C4-2B (cell line): ENCODE data around the gene TWIST2.

Source experiments
- H3K27ac ChIP-seq: fragments of 450-650 bp; 2 replicates; pipeline ENCODE4 v1.5.1; 2017
- CTCF ChIP-seq: fragments of 450-650 bp; conservative IDR thresholded peaks from 2 replicates; pipeline ENCODE4 v1.5.1; 2017; ENCODE audit warnings: mild to moderate bottlenecking
- ZFX ChIP-seq: fragments of 450-650 bp; IDR thresholded peaks from 2 replicates; pipeline ENCODE4 v1.6.1; 2017

The TWIST2 gene

DNA sequence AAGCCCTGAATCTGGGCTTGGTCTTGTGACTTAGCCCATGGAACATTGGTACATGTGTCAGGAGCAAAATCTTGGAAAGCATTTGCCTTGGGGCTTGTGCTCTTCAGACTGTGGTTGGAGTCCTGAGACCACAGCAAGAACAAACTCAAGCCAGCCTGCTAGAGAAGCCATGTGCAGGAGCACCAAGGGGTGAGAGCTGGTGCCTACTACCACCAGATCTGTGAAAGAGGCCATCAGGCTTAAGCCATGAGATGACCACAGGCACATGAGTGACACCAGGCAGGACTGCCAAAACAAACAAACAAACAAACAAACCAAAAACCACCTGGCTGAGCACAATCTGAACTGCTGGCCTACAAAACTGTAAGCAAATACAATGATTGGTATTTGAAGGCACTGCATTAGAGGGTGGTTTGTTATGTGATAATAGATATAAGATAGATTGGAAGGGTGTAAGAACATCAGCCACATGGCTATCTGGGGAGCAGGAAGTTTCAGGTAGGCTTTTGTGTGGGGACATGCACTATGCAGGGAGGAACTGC lies 9.0 kb upstream of the TWIST2 start:
- no peak overlapping the region for H3K27ac ChIP-seq
- no peak for TF ChIP-seq ZFX

DNA sequence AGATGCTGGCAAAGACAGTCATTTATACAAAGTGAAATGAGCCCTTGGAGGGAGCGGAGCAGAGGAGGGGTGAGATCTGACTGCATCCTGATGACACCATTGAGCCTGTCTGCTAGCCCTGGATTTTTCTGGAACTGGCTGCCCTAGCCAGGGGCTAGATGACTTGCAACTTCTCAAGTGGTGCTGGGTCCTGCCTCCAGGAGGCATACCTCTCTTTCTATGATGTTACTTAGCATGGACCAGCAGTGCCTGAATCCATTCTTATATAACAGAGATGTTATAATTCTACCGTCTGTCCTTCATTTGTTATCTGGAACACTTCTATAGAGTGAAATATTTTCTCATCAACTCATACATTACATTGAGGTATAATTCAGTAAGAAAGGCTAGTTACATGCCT lies 8.5 kb upstream of the TWIST2 start:
- H3K27ac ChIP-seq, result no peak overlapping the region
- no peak for TF ChIP-seq ZFX
- no peak for TF ChIP-seq CTCF

DNA sequence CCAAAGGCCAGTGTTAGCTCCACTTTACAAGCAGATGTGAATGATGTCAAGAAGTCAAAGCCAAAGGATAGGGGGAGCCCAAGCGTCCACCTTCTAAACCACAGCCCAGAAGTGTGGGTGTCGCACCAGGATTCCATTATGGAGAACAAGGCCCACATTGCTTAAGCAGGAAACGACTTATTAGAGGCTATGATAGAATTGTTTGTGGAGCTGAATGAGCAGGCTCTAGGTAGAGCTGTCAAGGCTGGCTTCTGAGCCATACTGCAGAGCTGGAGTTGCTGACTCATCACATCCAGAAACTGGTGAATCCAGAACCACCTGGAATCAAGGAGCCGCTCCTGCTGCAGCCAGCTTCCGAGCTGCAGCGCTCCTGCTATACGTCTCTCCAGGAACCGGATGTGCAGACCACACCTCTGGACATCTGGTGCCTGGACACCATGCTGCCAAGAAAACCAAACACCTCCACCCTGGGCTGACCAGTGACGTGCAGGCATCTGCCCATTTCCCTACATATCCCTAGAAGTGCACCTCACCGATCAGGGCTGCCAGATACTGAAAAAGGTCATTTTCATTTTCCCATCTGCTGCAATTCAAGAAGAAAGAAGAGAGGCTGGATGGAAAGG lies 6.2 kb upstream of the TWIST2 start:
- H3K27ac ChIP-seq, result no peak overlapping the region; the same call in 1 of the 2 replicates
- TF ChIP-seq CTCF (no peak), ZFX (no peak)

DNA sequence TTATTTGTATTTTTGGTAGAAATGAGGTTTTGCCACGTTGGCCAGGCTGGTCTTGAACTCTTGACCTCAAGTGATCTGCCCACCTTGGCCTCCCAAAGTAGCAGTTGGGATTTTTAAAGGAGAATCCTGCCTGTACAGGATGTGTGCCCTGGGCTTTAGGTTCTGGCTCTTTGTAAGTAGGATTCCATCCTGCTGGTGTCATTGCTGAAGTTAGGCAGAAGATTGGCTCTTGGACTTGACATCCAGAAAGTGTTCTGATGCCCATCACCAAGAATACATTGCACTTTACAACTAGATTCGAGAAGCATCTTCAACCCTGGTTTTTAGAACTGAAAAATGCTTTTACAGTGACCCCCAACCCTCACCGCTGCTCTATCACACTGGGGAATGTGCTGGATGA lies 4.4 kb upstream of the TWIST2 start:
- no peak overlapping the region for H3K27ac ChIP-seq
- TF ChIP-seq CTCF (no peak), ZFX (no peak)

DNA sequence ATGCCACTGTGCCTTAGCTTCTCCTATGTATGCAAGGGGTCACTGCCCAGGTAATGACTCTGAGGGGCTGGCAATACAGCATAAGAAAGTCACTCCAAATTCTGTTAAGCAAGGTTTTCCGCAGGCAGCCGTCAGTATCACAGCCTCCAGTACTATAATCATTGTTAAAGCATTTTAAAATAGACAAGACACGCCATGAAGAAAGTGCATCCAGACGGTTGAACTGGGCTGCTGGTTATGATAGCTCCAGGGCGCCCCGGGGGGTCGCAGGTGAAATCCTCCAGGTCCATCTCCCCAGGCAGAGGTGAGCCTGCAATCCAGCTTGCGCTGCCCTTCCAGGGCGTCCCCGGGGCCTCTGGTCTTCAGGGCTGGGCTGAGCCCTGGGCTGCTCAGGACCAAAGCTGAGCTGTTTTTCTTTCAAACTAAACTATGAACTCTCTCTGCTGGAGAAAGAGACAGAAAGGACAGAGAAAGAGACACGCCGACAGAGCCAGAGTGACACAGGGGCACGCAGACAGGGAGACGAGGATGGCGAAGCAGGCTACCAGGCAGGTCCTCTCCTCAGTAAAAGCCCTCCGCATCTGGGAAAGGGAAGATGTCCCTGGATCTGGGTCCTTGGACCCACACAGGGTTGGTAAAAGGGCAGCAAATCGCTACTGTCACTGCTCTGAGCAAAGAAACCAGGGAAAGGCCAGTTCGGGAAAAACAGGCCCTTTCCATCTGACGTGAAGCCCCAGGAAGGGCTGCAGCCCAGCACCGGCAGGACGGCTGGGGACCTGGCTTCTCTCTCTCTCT lies 2.1 kb upstream of the TWIST2 start:
- TF ChIP-seq CTCF (no peak), ZFX (no peak)
- no peak overlapping the region for H3K27ac ChIP-seq

DNA sequence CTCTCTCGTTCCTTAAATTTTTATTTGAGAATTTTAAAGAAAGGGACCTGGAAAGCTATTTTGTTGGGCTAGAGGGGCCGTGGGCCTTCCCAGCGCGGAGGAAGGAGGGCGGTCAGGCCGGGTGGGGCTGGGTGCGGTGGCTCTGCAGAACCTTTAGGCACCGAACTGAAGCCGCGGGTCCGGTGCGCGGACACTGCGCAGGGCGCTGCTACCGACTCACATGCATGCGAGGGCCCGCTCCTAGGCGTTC lies 1.6 kb upstream of the TWIST2 start:
- H3K27ac ChIP-seq, result no peak overlapping the region
- TF ChIP-seq ZFX (no peak), CTCF (no peak)

- no peak overlapping the region for H3K27ac ChIP-seq
- no peak for TF ChIP-seq CTCF
- no peak for TF ChIP-seq ZFX
Measured at GRCh38 chr2:238846628-238847418, 1.1 kb upstream of the TWIST2 start.
